ENCODE measurements around the gene ERRFI1. TPM values are rescaled to one million over a fixed set of nuclear protein-coding genes. Genes with fewer than 3 reads are reported as not detected.
"Not testable (repeated sequence)": the region's sequence is repeated elsewhere in the genome, so short reads cannot be mapped to it uniquely, and the experiment has no call there.

The ERRFI1 gene
- total and polyA plus RNA-seq, 4 donors: 60.7 to 424 (median 106) TPM

GRCh38 chr1:8070381-8070811 is 44.3 kb upstream of the ERRFI1 start:
- 59% methylated on average over 10 of the region's 10 CpGs for WGBS
- H3K4me1 ChIP-seq (ENCODE audit: control insufficient read depth in 4 of 4, insufficient read depth in 4 of 4, low read length in 3 of 4): no peaks in the 10 kb centered on the region
- no peak for DNase-seq (ENCODE audit: low spot score)
- no peak overlapping the region for H3K27ac ChIP-seq (ENCODE audit: low read depth in 1 of 2, low read length in 2 of 2)
- no peak overlapping the region for H3K4me3 ChIP-seq (ENCODE audit: low read depth in 1 of 3, low read length in 3 of 3)
- H3K9ac ChIP-seq (ENCODE audit: low read depth in 1 of 2, low read length in 2 of 2): no peak overlapping the region
- H3K36me3 ChIP-seq (ENCODE audit: control insufficient read depth in 4 of 4, insufficient read depth in 3 of 4, low read depth in 1 of 4, low read length in 3 of 4): no peaks in the 10 kb centered on the region
- no peaks in the 10 kb centered on the region for H3K9me3 ChIP-seq (ENCODE audit: control insufficient read depth in 4 of 4, low read length in 3 of 4)
- H3K27me3 ChIP-seq (ENCODE audit: control insufficient read depth in 4 of 4, insufficient read depth in 4 of 4, low read length in 3 of 4): no peaks in the 10 kb centered on the region
- peak in 1 of 2 donors; percentile 21 for TF ChIP-seq HNF4A (conservative IDR thresholded peaks at IDR 0.05)
- no peak for TF ChIP-seq YY1 (IDR thresholded peaks at IDR 0.05)
- TF ChIP-seq JUND (IDR thresholded peaks at IDR 0.05): no peak
- TF ChIP-seq SP1 (IDR thresholded peaks at IDR 0.05): peak; percentile 20
- TF ChIP-seq TAF1 (conservative IDR thresholded peaks at IDR 0.05): no peak

GRCh38 chr1:8069614-8070320 is 43.7 kb upstream of the ERRFI1 start:
- WGBS: 93% methylated on average over 8 of the region's 8 CpGs
- not testable (repeated sequence) for H3K27ac ChIP-seq (ENCODE audit: low read depth in 1 of 2, low read length in 2 of 2); H3K36me3 ChIP-seq (ENCODE audit: control insufficient read depth in 4 of 4, insufficient read depth in 3 of 4, low read depth in 1 of 4, low read length in 3 of 4); H3K4me1 ChIP-seq (ENCODE audit: control insufficient read depth in 4 of 4, insufficient read depth in 4 of 4, low read length in 3 of 4); H3K9me3 ChIP-seq (ENCODE audit: control insufficient read depth in 4 of 4, low read length in 3 of 4); H3K9ac ChIP-seq (ENCODE audit: low read depth in 1 of 2, low read length in 2 of 2); H3K4me3 ChIP-seq (ENCODE audit: low read depth in 1 of 3, low read length in 3 of 3); H3K27me3 ChIP-seq (ENCODE audit: control insufficient read depth in 4 of 4, insufficient read depth in 4 of 4, low read length in 3 of 4); DNase-seq (ENCODE audit: low spot score)

GRCh38 chr1:8065369-8065768 is 39.3 kb upstream of the ERRFI1 start:
- H3K27ac ChIP-seq (ENCODE audit: low read depth in 1 of 2, low read length in 2 of 2): no peak overlapping the region
- H3K9me3 ChIP-seq (ENCODE audit: control insufficient read depth in 4 of 4, low read length in 3 of 4): no peaks in the 10 kb centered on the region
- no peaks in the 10 kb centered on the region for H3K27me3 ChIP-seq (ENCODE audit: control insufficient read depth in 4 of 4, insufficient read depth in 4 of 4, low read length in 3 of 4)
- no peak overlapping the region for H3K4me3 ChIP-seq (ENCODE audit: low read depth in 1 of 3, low read length in 3 of 3)
- H3K4me1 ChIP-seq (ENCODE audit: control insufficient read depth in 4 of 4, insufficient read depth in 4 of 4, low read length in 3 of 4): no peaks in the 10 kb centered on the region
- no peaks in the 10 kb centered on the region for H3K36me3 ChIP-seq (ENCODE audit: control insufficient read depth in 4 of 4, insufficient read depth in 3 of 4, low read depth in 1 of 4, low read length in 3 of 4)
- no peak for TF ChIP-seq JUND (IDR thresholded peaks at IDR 0.05)
- TF ChIP-seq RAD21 (IDR thresholded peaks at IDR 0.05): no peak
- no peak overlapping the region for H3K9ac ChIP-seq (ENCODE audit: low read depth in 1 of 2, low read length in 2 of 2)
- 92% methylated on average over 4 of the region's 4 CpGs for WGBS
- DNase-seq (ENCODE audit: low spot score): no peak

- Histone ChIP-seq H3K9me3 (ENCODE audit: control insufficient read depth in 4 of 4, low read length in 3 of 4) (no peaks in the 10 kb centered on the region), H3K9ac (ENCODE audit: low read depth in 1 of 2, low read length in 2 of 2) (no peak overlapping the region), H3K27ac (ENCODE audit: low read depth in 1 of 2, low read length in 2 of 2) (no peak overlapping the region), H3K4me3 (ENCODE audit: low read depth in 1 of 3, low read length in 3 of 3) (no peak overlapping the region), H3K27me3 (ENCODE audit: control insufficient read depth in 4 of 4, insufficient read depth in 4 of 4, low read length in 3 of 4) (no peaks in the 10 kb centered on the region), H3K4me1 (ENCODE audit: control insufficient read depth in 4 of 4, insufficient read depth in 4 of 4, low read length in 3 of 4) (no peaks in the 10 kb centered on the region), H3K36me3 (ENCODE audit: control insufficient read depth in 4 of 4, insufficient read depth in 3 of 4, low read depth in 1 of 4, low read length in 3 of 4) (no peaks in the 10 kb centered on the region)
- no peak for TF ChIP-seq MAX (IDR thresholded peaks at IDR 0.05)
- peak; percentile 74 for TF ChIP-seq NR2F2 (IDR thresholded peaks at IDR 0.05)
- TF ChIP-seq TAF1 (conservative IDR thresholded peaks at IDR 0.05): no peak
- no peak for TF ChIP-seq HNF4A (conservative IDR thresholded peaks at IDR 0.05)
- no peak for TF ChIP-seq EGR1 (IDR thresholded peaks at IDR 0.05; ENCODE audit: low read depth in 2 of 2)
- peak in 1 of 2 donors; percentile 23 for TF ChIP-seq RAD21 (IDR thresholded peaks at IDR 0.05)
- DNase-seq (ENCODE audit: low spot score): no peak
- WGBS: 82% methylated on average over 7 of the region's 7 CpGs
Measured at GRCh38 chr1:8063298-8064036, 37.4 kb upstream of the ERRFI1 start.

All from liver (tissue), 9 donors.